ENCODE results near the gene KLHDC3.
A peak's percentile ranks its signal among the peaks of the same experiment; 100 is the strongest.

Gene KLHDC3, protein sequence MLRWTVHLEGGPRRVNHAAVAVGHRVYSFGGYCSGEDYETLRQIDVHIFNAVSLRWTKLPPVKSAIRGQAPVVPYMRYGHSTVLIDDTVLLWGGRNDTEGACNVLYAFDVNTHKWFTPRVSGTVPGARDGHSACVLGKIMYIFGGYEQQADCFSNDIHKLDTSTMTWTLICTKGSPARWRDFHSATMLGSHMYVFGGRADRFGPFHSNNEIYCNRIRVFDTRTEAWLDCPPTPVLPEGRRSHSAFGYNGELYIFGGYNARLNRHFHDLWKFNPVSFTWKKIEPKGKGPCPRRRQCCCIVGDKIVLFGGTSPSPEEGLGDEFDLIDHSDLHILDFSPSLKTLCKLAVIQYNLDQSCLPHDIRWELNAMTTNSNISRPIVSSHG

DNA sequence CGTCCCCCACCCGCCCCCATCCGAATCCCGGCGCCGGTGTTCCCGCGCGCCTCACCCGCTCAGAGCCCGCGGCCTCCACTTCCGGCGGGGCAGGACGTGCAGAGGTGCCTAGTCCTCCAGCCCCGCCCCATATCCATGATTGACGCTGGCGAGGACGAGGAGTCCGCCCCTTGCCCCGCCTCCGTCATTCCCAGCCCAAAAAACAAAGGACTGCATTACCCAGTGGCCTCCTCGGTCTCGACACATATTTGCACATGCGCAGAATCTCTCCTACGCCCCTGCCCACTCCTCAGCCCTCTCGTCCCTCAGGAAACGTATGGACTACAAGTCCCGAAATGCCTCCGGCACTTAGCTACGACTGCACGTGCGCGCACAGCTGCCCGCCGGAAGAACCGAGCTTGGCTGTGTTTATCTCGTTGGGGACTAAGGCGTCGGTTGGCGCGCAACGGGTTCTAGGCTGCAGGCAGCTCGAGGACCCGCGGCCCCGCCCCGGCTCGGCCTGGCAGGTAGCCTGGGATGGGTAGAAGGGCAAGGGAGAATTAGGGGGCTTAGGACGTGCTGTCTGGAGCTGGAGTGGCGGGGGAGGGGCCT lies at the start of gene KLHDC3, which contains the start of gene MEA1:
TSS of gene KLHDC3 (plus strand) at position 407 of the 591 bp plus-strand sequence. CDS start 2,944 bp downstream, outside the sequence.
TSS of gene MEA1 (minus strand) at position 104 of the 591 bp plus-strand sequence. CDS start 133 bp downstream, outside the sequence.
- Histone ChIP-seq H3K27me3 (ENCODE audit: control insufficient read depth, insufficient read depth, low read length) (no peaks in the 10 kb centered on the region), H3K27ac (ENCODE audit: low read depth, low read length) (peak within 1 kb of the TSS; percentile 92), H3K4me1 (ENCODE audit: control insufficient read depth, insufficient read depth, low read length) (peaks cover 8% of the 10 kb centered on the region), H3K9ac (ENCODE audit: low read depth, low read length) (peak within 1 kb of the TSS; percentile 52; the same call in 1 of the 2 replicates), H3K4me3 (ENCODE audit: low read depth, low read length) (peak within 1 kb of the TSS; percentile 83), H3K9me3 (ENCODE audit: control insufficient read depth, insufficient read depth, low read length) (no peaks in the 10 kb centered on the region), H3K36me3 (ENCODE audit: control insufficient read depth, insufficient read depth, low read length) (peaks cover 60% of the 10 kb centered on the region)

DNA sequence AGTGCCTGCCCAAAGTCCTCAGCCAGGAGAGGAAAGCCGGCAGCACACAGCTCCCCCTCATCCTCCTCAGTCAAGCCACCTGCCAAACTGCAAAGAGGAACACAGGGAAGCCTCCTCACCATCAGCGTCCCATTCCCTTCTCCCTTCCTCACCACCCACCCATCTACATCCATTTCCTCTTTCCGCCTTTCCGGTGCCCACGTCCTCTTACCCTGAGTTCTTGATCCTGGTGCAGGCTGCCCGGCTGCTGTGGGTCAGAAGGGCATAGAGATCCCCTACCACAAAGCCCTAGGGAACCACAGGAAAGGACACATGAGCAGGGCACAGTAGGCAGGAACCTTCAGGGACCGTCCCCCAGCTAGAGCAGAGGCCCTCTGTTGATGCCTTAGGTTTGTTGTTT lies 47.5 kb upstream of the KLHDC3 start:
- Histone ChIP-seq H3K27ac (ENCODE audit: low read depth, low read length) (no peak overlapping the region), H3K36me3 (ENCODE audit: control insufficient read depth, insufficient read depth, low read length) (peaks cover 4% of the 10 kb centered on the region; the same call in 1 of the 2 replicates), H3K9ac (ENCODE audit: low read depth, low read length) (no peak overlapping the region), H3K27me3 (ENCODE audit: control insufficient read depth, insufficient read depth, low read length) (no peaks in the 10 kb centered on the region), H3K9me3 (ENCODE audit: control insufficient read depth, insufficient read depth, low read length) (no peaks in the 10 kb centered on the region), H3K4me3 (ENCODE audit: low read depth, low read length) (no peak overlapping the region), H3K4me1 (ENCODE audit: control insufficient read depth, insufficient read depth, low read length) (peaks cover 4% of the 10 kb centered on the region)

DNA sequence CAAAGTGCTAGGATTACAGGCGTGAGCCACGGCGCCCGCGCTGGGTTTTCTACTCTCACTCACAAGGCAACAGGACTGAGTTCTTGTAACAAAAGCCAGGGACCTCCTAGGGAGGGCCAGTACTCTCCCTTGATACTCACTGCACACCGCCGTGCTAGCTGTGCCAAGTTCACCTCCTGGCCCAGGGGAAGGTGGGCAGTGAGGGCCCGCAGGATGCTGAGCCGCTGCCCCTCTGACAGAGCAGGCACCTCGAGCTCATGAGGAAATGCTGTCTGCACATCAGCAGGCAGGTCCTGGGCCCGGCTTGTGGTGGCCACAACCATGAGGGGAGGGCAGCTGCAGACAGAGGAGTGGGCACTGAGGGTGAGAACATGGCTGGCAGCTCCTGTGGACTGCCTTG lies 46.8 kb upstream of the KLHDC3 start:
- Histone ChIP-seq H3K9me3 (ENCODE audit: control insufficient read depth, insufficient read depth, low read length) (no peaks in the 10 kb centered on the region), H3K27ac (ENCODE audit: low read depth, low read length) (no peak overlapping the region), H3K9ac (ENCODE audit: low read depth, low read length) (no peak overlapping the region), H3K4me1 (ENCODE audit: control insufficient read depth, insufficient read depth, low read length) (peaks cover 4% of the 10 kb centered on the region), H3K36me3 (ENCODE audit: control insufficient read depth, insufficient read depth, low read length) (peaks cover 4% of the 10 kb centered on the region; the same call in 1 of the 2 replicates), H3K27me3 (ENCODE audit: control insufficient read depth, insufficient read depth, low read length) (no peaks in the 10 kb centered on the region), H3K4me3 (ENCODE audit: low read depth, low read length) (no peak overlapping the region)

DNA sequence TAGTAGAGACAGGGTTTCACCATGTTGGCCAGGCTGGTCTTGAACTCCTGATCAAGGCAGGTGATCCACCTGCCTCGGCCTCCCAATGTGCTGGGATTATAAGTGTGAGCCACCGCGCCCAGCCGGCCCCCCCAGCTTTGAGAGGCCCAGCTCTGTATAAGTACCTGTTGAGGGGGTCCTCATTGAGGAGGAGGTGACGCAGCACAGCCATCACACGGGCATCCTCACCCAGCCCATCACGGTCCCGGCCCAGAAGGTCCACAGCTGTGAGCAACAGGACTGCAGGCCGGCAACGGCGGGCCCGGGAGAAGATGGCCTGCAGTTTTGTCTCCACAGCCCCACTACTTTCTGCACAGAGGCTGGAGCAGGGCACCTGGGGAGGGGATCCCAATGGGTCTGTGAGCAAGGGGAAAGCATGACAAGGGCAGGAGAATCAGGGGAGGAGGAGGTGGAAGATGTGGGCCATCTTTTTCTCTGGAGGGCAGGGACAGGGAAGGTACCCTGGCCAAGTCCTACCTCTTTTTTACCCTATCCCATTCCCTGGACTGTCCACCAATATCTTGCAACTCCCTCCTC lies 45.8 kb upstream of the KLHDC3 start:
- Histone ChIP-seq H3K9me3 (ENCODE audit: control insufficient read depth, insufficient read depth, low read length) (no peaks in the 10 kb centered on the region), H3K9ac (ENCODE audit: low read depth, low read length) (no peak overlapping the region), H3K36me3 (ENCODE audit: control insufficient read depth, insufficient read depth, low read length) (peaks cover 4% of the 10 kb centered on the region; the same call in 1 of the 2 replicates), H3K27me3 (ENCODE audit: control insufficient read depth, insufficient read depth, low read length) (no peaks in the 10 kb centered on the region), H3K4me1 (ENCODE audit: control insufficient read depth, insufficient read depth, low read length) (peaks cover 4% of the 10 kb centered on the region), H3K4me3 (ENCODE audit: low read depth, low read length) (no peak overlapping the region), H3K27ac (ENCODE audit: low read depth, low read length) (no peak overlapping the region)

DNA sequence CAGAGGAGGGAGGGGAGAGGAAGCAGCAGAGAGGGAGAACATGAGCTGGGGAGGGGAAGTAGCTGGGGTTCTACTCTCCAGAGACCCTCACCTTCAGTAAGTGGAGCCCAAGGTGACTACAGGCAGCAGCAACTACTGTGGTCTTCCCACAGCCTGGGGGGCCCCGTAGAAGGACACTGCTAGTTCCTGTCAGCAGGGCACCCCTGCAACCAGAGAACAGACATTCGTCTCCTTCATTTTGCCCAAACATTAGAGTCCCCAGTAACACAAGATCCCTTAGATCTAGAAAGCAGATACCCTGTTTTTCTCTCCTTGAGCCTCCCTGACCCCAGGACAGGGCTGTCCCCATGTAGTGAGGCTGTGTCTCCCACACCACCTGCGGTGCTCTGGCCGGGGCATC lies 45.3 kb upstream of the KLHDC3 start:
- Histone ChIP-seq H3K9me3 (ENCODE audit: control insufficient read depth, insufficient read depth, low read length) (no peaks in the 10 kb centered on the region), H3K4me1 (ENCODE audit: control insufficient read depth, insufficient read depth, low read length) (peaks cover 4% of the 10 kb centered on the region), H3K9ac (ENCODE audit: low read depth, low read length) (no peak overlapping the region), H3K27ac (ENCODE audit: low read depth, low read length) (no peak overlapping the region), H3K36me3 (ENCODE audit: control insufficient read depth, insufficient read depth, low read length) (peaks cover 4% of the 10 kb centered on the region; the same call in 1 of the 2 replicates), H3K27me3 (ENCODE audit: control insufficient read depth, insufficient read depth, low read length) (no peaks in the 10 kb centered on the region), H3K4me3 (ENCODE audit: low read depth, low read length) (no peak overlapping the region)

DNA sequence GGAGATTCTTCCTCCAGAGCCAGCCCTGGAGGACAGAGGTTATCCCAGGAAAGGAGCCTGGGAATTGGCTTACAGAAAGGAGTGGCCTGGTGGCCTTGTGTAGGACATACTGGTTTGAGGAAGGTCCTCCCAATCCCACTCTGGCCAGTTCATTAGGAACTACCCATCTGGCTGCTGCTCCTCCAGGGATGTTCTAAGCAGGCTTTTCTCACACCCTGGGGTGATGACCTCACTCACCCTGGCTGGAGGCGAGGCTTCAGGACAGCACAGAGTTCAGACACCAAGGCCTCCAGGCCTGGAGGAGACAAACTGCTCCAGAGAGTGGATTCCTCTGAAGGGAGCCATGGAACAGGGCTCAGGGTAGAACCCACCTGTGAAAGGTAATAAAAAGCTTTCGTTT lies 44.6 kb upstream of the KLHDC3 start:
- H3K36me3 ChIP-seq (ENCODE audit: control insufficient read depth, insufficient read depth, low read length) = peaks cover 3% of the 10 kb centered on the region
- no peaks in the 10 kb centered on the region; the same call in 1 of the 2 replicates for H3K4me1 ChIP-seq (ENCODE audit: control insufficient read depth, insufficient read depth, low read length)
- no peak overlapping the region for H3K27ac ChIP-seq (ENCODE audit: low read depth, low read length)
- H3K27me3 ChIP-seq (ENCODE audit: control insufficient read depth, insufficient read depth, low read length) = no peaks in the 10 kb centered on the region
- H3K4me3 ChIP-seq (ENCODE audit: low read depth, low read length) = no peak overlapping the region
- H3K9me3 ChIP-seq (ENCODE audit: control insufficient read depth, insufficient read depth, low read length) = no peaks in the 10 kb centered on the region
- no peak overlapping the region for H3K9ac ChIP-seq (ENCODE audit: low read depth, low read length)

DNA sequence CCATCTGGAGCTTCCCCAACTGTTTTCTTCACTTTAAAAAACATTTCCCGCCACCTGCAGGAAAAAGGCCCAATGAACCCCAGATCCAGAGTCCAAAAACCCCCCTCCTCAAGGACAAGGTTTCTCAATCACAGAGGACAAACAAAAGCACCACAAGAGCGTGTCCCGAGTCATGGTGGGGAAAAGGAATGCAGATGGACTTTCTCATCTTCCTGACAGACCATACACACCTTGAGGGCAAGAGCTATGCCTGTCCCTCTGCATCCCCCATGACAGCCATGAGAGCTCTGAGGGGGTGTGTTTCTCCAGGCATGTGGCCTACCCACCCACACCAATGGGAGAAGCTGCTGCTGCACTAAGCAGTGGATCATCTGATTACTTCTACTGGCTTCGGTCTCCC lies 44.1 kb upstream of the KLHDC3 start:
- no peak overlapping the region for H3K9ac ChIP-seq (ENCODE audit: low read depth, low read length)
- no peaks in the 10 kb centered on the region for H3K27me3 ChIP-seq (ENCODE audit: control insufficient read depth, insufficient read depth, low read length)
- no peak overlapping the region for H3K4me3 ChIP-seq (ENCODE audit: low read depth, low read length)
- no peaks in the 10 kb centered on the region; the same call in 1 of the 2 replicates for H3K4me1 ChIP-seq (ENCODE audit: control insufficient read depth, insufficient read depth, low read length)
- peaks cover 3% of the 10 kb centered on the region for H3K36me3 ChIP-seq (ENCODE audit: control insufficient read depth, insufficient read depth, low read length)
- H3K9me3 ChIP-seq (ENCODE audit: control insufficient read depth, insufficient read depth, low read length) = no peaks in the 10 kb centered on the region
- no peak overlapping the region for H3K27ac ChIP-seq (ENCODE audit: low read depth, low read length)

DNA sequence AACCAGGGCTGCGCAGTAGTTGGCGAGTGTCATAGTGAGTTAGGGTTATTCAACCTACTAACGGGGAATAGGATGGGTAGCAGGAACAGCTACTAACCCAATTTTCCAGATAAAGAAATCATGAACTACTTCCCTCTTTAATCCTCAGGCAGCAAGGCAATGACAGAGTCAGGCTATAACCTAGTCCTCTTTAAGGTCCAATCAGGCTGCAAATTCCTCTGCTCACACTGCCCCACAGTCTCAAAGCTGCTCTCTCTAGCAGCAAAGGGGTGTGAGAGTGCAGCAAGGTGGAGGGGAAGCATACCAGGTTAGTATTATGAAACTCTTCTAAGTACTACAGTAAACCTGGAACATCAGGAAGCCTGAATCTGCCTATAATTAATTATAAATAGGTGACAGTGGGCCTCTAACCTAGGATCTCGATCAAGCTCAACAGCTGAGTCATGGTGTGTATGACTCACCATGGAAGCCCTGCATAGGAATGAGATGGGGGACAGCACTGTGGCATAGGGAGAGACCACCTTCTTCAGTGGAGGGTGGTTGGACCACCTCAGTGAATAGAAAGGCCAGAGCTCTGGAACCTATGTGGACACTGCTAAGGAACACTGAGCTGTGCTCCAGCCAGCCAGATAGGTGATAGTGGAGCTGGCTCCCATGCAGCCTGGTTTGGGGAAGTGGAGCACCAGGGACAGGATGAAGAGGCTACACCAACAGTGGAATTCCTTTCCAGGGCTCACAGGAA lies 43.0 kb upstream of the KLHDC3 start:
- peaks cover 3% of the 10 kb centered on the region for H3K36me3 ChIP-seq (ENCODE audit: control insufficient read depth, insufficient read depth, low read length)
- H3K4me1 ChIP-seq (ENCODE audit: control insufficient read depth, insufficient read depth, low read length) = no peaks in the 10 kb centered on the region; the same call in 1 of the 2 replicates
- no peaks in the 10 kb centered on the region for H3K9me3 ChIP-seq (ENCODE audit: control insufficient read depth, insufficient read depth, low read length)
- H3K9ac ChIP-seq (ENCODE audit: low read depth, low read length) = no peak overlapping the region
- no peaks in the 10 kb centered on the region for H3K27me3 ChIP-seq (ENCODE audit: control insufficient read depth, insufficient read depth, low read length)
- peak overlapping the region; percentile 29 for H3K27ac ChIP-seq (ENCODE audit: low read depth, low read length)
- no peak overlapping the region for H3K4me3 ChIP-seq (ENCODE audit: low read depth, low read length)

DNA sequence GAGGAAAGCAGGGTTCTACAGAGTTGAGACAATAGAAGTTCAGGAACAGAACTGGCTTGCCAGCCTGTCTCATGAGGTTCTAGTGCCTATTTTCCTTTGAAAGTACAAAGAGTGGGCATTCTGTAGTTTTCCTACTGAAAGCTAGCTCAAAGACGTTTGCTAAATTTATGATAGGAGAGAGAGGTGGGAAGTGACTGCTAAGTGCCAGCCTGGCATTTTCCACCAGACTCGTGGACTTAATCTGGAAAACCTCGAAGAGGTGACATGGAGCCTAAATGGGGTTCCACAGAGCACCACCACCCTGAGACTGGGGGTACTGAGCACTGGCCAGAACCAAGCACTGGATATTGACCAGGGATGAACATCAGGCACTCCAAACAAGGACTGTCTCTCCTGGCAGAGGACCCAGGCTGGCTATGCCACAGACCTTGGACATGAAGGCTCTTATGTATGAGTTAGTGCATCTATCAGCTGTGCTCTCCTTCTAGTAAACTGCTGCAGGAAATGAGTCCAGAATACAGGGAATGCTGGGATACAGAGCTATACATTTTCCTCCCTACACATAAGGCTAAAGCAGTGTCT lies 42.2 kb upstream of the KLHDC3 start:
- no peaks in the 10 kb centered on the region for H3K9me3 ChIP-seq (ENCODE audit: control insufficient read depth, insufficient read depth, low read length)

DNA sequence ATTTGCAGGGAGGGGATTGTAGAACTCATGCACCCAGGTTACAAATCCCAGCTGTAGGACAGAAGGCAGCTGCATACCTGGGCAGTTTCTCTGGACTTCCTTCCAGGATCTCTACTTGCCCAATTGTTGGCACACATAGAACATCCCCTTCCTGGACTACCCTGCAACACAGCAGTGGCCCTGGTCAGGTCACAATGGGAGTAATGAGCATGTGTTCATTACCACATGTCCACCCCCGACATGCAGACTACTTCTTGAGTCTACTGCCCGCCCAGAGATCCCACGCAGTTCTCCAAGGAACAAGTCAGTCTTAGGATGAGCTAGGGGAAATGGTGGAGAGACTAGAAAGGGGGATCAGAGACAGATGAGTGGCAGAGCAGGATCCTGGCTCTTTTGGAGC lies 40.1 kb upstream of the KLHDC3 start:
- Histone ChIP-seq H3K9me3 (ENCODE audit: control insufficient read depth, insufficient read depth, low read length) (no peaks in the 10 kb centered on the region), H3K9ac (ENCODE audit: low read depth, low read length) (no peak overlapping the region), H3K27ac (ENCODE audit: low read depth, low read length) (no peak overlapping the region), H3K36me3 (ENCODE audit: control insufficient read depth, insufficient read depth, low read length) (peaks cover 3% of the 10 kb centered on the region), H3K27me3 (ENCODE audit: control insufficient read depth, insufficient read depth, low read length) (no peaks in the 10 kb centered on the region), H3K4me3 (ENCODE audit: low read depth, low read length) (no peak overlapping the region), H3K4me1 (ENCODE audit: control insufficient read depth, insufficient read depth, low read length) (no peaks in the 10 kb centered on the region; the same call in 1 of the 2 replicates)

More for the DNA sequence above, 42.2 kb upstream of the KLHDC3 start:
- Histone ChIP-seq H3K9ac (ENCODE audit: low read depth, low read length) (no peak overlapping the region), H3K36me3 (ENCODE audit: control insufficient read depth, insufficient read depth, low read length) (peaks cover 3% of the 10 kb centered on the region), H3K27ac (ENCODE audit: low read depth, low read length) (no peak overlapping the region), H3K4me1 (ENCODE audit: control insufficient read depth, insufficient read depth, low read length) (no peaks in the 10 kb centered on the region; the same call in 1 of the 2 replicates), H3K4me3 (ENCODE audit: low read depth, low read length) (no peak overlapping the region), H3K27me3 (ENCODE audit: control insufficient read depth, insufficient read depth, low read length) (no peaks in the 10 kb centered on the region)
